T follicular helper cell (primary cell): ENCODE results near the gene ARL15.
"Not testable (repeated sequence)": the region's sequence is repeated elsewhere in the genome, so short reads cannot be mapped to it uniquely, and the experiment has no call there.

Experiments used
- DNase-seq: peaks from one replicate; pipeline ENCODE4 v3.0.0-alpha.2; 2020; ENCODE audit warnings: low read depth
- total RNA-seq, 2 experiments: gene quantifications; one replicate each; lab custom pipeline; 2026; lab: John Stamatoyannopoulos, UW

ARL15 gene
- 1.9 to 6.9 reads per million in 2 experiments for total RNA-seq

DNA sequence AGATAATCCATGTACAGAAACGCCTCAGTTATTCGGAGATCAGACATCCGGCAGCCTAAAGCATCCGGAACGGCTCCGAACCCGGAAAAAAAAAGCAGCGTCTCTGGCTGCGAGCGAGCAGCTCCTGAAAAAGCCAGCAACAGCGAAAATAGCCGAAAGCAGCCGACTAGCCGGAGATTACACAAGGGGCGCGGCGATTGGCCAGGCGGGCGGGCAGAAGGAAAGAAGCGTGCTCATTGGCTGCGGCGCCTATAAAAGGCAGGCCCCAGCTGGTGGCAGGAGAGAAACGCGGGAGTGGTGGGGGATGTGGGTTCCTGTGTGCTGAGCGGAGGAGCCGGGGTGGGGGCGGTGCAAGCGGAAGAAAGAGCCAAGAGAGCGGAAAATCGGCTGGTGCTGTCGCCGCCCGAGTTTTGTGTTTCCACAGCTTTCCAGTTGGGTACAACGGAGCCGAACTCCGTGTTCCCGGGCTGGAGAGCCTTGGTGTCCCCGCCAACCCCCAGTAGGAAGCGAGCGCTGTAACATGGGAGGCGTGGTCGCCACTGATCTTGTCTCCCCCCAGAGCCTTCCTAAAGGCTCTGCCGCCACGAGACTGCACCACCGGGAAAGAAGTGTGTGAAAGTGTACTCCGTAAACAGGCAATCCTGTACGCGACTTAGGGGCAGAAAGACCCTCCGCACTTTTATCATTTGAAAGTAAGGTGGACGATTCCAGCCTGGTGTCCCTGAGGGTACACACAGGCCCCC is at the start of gene ARL15:
Gene ARL15 (minus strand): TSS at position 141 of the 743 bp plus-strand sequence.
- peak; percentile 98 for DNase-seq

- no peak for DNase-seq
These were observed 49.7 kb upstream of the ARL15 start for GRCh38 chr5:54360089-54360488.

GRCh38 chr5:54357408-54358058 is 47.2 kb upstream of the ARL15 start:
- DNase-seq = no peak

- not testable (repeated sequence) for DNase-seq
These were observed 43.7 kb upstream of the ARL15 start for GRCh38 chr5:54353933-54354564.

- not testable (repeated sequence) for DNase-seq
These were observed 42.2 kb upstream of the ARL15 start for GRCh38 chr5:54352580-54352979.

- DNase-seq = no peak
These were observed 37.0 kb upstream of the ARL15 start for GRCh38 chr5:54347221-54347865.

DNA sequence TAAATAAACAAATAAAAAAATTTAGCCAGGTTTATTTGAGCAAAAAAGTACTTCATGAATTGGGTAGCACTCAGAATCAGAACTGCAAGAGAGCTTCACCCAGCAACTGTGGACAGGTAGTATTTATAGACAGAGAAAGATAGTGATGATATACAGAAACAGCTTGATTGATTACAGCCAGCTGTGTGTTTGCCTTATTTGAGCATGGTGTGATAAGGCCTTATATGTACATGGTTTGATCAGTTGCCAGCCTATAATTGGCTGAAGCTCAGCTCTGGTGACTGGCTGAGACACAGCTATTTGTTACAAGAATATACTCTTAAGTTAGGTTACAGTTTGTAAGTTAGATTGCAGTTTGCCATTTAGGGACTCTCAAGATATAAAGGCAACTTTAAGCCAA is 34.3 kb upstream of the ARL15 start:
- DNase-seq = no peak

DNA sequence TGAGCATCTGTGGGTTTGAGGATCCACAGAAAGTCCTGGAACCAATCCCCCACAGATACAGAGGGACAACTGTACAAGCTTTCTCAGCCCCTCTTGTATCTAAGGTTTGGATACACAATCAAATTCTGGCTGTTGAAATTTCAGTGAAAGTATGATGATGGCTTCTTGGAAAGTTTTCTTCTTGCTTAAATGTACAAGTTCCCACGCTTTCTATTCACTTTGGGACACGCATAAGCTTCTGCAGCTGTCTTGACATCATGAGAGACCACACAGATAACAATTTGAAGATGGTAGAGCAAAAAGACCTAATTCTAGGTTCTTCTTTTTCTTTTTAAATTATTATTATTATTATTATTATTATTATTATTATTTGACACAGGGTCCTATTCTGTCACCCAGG is 31.6 kb upstream of the ARL15 start:
- no peak for DNase-seq

GRCh38 chr5:54337523-54337922 is 27.1 kb upstream of the ARL15 start:
- no peak for DNase-seq

DNA sequence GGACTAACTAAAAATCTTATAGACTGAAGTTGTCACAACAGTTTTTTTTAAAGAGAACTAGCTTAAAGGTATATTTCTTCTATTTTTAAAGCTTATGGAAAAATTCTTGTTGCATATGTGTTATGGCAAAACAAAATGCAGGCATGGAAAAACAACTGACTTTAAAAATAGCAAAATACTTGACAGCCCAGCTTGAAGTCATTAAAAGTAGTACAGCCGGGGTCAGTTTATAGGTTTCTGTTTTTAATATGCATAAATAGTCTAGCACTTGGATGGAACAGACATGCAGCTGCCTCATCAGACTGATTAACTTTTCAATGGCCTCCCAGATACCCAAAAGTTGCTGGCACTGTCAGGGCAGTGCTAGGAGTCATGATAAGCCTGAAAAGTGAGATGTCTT is 22.3 kb upstream of the ARL15 start:
- DNase-seq = no peak

DNA sequence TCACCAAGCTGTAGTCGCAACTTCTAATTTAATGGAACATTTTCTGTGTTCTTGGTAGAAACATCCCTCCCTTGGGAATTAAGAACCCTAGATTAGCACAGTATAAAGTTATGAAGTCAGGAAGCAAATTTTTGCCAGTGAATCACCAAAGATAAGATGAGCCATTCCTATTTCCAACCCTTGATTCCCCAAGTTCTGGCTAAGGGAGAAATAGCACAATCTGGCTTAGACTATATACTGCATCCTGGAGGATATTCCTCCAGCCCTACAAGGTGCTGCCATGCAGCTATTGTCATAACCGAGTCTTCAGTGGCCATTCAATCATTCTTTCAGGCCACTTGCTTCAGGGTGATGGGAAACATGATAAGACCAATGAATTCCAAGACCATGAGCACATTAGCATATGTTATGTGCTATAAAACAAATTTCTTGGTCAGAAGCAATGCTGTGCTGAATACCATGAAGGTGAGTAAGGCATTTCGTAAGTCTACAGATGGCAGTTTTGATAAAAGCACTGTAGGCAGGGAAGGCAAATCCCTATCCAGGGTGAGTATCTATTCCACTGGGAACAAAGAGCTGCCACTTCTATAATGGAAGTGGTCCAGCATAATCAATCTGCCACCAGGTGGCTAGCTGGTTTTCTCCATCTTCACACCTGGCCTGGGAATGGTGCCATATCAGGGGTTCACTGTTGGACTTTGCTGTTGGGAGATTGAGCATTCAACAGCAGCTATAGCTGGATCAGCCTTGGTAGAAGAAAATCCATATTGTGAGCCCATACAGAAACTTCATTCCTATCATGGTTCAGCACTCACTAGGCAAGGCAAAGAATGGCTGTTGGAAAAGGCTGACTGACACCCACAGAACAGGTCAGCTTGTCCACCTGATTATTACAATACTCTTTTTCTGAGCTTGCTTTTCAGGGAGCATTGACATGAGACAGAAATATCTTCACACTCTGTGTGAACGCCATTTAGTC is 19.6 kb upstream of the ARL15 start:
- DNase-seq = no peak

DNA sequence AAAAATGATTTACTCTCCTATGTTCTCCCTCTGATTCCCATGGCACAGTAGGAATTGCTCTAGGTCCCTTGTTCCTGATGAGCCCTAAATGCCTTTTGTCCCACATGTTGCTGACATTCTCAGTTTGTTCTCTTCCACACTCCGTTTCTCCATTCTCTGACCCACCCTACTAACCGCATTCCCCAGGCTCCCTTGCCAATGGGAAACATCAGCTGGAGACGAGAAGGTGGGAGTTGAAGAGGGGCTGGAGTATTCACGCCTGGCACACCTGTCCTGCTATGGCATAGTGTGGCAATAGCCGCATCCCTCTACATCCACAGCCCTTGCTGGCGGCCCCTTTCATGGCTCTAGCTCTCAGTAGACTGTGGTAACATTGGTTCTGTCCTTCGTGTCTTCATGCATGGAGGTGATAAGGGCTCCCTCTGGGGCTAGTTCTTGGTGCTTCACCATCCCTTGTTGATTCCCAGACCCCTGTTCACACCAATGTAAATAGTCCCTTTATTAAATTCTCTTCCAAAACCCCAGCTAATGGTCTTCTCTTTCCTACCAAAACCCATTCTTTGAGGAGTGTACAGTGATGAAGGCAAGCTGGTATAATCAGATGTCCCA is 16.4 kb upstream of the ARL15 start:
- DNase-seq = no peak

DNA sequence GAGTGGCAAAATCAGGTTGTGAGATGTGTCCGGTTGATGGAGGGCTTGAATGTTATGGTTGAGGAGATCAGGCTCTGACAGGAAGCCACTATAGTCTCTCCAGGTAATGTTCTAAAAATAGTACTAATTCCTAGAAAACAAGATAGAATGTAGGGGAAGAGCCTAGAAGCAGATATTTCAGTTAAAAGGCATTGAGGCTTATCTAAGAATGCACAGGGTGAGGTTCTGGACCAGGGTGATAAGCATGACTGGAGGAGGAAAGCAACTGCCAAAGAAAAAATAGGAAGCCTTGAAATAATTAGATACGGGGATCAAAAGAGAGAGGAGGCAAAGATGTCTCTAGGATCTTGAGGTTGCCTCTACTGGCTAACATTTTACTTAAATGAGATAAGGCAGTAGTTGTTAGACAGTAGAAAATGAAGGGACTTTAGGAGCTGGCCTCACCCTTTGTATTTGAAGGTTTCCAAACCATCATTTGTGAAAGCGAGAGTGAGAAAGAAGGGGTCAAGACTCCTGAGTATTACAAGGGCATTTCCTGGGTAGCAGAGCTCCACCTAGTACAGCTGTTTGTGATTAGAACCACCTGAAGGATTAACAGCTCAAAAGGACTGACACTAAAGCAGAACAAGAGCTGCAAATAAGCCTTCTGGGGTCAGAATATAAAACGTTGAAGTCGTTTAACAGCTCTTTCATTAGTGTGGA is 15.4 kb upstream of the ARL15 start:
- no peak for DNase-seq

DNA sequence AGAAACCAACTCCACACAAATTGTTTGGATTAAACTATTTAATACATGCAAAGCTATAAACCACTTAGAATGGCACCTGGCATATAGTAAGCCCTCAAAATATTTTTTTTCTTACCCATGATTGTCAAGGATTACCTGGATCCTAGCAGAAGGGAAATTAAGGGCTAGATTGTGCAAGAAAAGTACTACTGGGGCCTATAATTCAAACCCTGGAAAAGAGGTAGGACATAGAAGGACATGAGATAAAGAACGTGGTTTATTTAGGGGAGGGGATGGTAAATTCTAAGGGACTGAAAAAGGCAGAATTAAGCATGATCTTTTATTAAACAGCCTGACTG is 14.9 kb upstream of the ARL15 start:
- no peak for DNase-seq

DNA sequence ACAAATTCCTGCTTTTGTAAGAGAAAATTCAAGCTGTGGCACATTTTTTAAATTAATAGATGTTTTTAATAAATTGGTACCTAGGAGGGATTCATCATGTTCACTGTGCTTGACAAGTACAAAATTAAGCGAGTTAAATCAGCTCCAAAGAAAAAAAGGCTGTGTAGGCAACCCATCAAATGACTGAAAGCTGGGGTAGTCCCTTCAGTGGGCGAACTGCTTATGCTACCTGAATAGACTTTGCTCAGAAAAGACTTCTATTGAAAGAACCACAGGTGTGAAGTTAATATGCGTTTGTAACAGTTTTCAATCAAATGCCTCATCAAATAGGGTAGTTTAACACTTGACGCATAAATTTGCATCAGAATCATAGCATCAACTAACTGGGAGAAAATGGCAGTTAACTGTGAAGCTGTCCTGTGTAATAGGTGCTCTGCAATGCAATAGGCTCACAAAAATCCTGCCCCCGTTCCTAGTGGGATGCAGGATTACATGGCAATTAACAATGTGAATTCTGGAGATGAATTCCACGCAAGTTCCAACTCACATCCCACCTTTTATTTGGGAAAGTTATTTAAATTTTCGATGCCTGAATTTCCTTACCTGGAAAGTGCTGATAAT is 14.4 kb upstream of the ARL15 start:
- no peak for DNase-seq

DNA sequence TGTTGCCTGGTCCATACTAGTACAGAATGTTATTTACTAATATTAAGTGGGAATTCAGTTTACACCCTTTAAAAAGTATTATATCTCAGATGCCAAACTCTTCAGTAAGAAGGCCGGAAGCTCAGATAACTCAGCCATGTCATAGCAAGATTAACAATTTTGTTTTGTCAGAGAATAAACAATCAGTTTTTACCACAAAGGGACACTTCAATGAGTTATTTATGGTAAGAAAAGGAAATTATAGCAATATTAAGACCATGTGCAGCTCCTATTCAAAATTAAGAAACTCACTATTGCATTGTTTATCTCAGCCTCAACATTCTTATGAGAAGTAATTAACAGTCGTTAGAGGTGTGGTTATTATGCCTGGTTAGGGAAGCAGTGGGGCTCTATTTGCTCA is 13.1 kb upstream of the ARL15 start:
- no peak for DNase-seq

DNA sequence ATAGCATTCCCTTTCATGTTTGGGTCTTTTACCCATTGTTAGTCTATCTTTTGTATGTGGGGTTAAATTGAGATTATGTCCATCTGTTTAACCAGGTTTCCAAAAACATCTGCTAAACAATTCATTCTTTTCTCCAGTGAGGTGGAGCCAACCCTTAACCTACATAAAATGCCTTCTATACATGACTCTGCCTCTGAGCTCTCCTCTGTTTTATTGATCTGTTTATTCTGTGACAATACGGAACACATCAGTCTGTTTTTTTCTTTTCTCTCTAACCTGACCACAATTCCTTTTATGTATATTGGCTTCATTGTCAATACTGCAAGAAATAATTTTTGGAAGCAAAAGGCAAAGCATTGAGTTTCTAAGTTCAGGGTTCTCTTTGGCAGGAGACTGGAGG is 9.9 kb upstream of the ARL15 start:
- DNase-seq = no peak

DNA sequence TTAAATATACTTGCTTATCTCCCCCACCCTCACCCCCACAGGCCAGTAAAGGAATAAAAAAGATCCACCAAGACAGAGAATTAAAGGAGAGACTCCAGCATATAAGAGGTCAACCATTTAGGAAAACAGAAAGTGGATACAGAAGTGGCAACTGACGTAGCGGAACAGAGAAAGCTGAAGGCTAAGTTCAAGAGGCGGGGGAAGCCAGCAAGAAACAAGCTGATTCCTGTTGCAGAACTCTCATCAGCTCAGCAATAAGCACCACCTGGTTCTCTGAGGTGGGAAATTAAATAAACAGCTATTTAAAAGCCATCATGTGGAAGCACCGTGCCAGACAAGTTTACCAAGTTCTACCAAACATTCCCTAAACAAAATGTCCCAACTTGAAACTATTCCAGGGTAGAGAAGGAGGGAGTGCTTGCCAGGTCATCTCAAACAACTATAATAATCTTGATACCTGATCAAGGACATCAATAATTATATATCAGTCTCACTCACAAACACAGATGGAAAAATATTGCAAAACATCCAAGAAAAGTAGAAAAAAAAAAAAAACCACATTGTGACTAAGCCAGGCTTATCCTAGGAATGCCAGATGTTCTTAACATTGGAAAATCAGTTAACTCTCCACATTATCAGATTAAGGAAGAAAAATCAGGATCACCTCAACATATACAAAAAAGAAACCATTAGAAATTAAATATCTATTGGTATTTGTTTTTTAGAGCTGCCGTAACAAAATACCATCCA is 7.3 kb upstream of the ARL15 start:
- no peak for DNase-seq
